MM.1S (cell line): ENCODE results near the gene ACLY.

Source experiments
- DNase-seq: peaks from one replicate; pipeline ENCODE4 v3.0.0-alpha.2; 2015
- H2AFZ ChIP-seq: fragments of 300-600 bp; sonication (generic); 2 replicates; pipeline ENCODE4 v1.6.0; 2016; ENCODE audit warnings: antibody characterized with exemption, low read length
- H3F3A ChIP-seq: fragments of 300-600 bp; sonication (generic); 2 replicates; pipeline ENCODE4 v1.6.1; 2016; ENCODE audit warnings: mild to moderate bottlenecking, antibody characterized with exemption, low read length, moderate library complexity, mixed read lengths; ENCODE audit not compliant: insufficient read depth
- H3K27ac ChIP-seq: fragments of 300-600 bp; sonication (generic); 2 replicates; pipeline ENCODE4 v1.5.1; 2016; ENCODE audit warnings: mild to moderate bottlenecking, low read length
- H3K27me3 ChIP-seq: fragments of 300-600 bp; sonication (generic); replicated peaks from 2 replicates; pipeline ENCODE4 v1.6.0; 2016; ENCODE audit warnings: low read length; ENCODE audit not compliant: insufficient read depth
- H3K36me3 ChIP-seq: fragments of 300-600 bp; sonication (generic); replicated peaks from 2 replicates; pipeline ENCODE4 v1.6.1; 2016; ENCODE audit warnings: mild to moderate bottlenecking, low read length, mixed read lengths; ENCODE audit not compliant: insufficient read depth
- H3K4me1 ChIP-seq: fragments of 300-600 bp; sonication (generic); 2 replicates; pipeline ENCODE4 v1.6.1; 2016; ENCODE audit warnings: low read length, mixed read lengths
- H3K4me2 ChIP-seq: fragments of 300-600 bp; sonication (generic); 2 replicates; pipeline ENCODE4 v1.6.0; 2016; ENCODE audit warnings: low read depth, low read length
- H3K4me3 ChIP-seq: fragments of 300-600 bp; sonication (generic); 2 replicates; pipeline ENCODE4 v1.5.1; 2016; ENCODE audit warnings: low read length, mixed read lengths
- H3K79me2 ChIP-seq: fragments of 300-600 bp; sonication (generic); 2 replicates; pipeline ENCODE4 v1.6.1; 2016; ENCODE audit warnings: mixed run types, low read length, mixed read lengths
- H3K9ac ChIP-seq: fragments of 300-600 bp; sonication (generic); 2 replicates; pipeline ENCODE4 v1.6.1; 2016; ENCODE audit warnings: low read length, mixed read lengths
- H3K9me2 ChIP-seq: fragments of 300-600 bp; sonication (generic); replicated peaks from 2 replicates; pipeline ENCODE4 v1.6.1; 2016; ENCODE audit warnings: mild to moderate bottlenecking, low read length, mixed read lengths; ENCODE audit not compliant: insufficient read depth
- H3K9me3 ChIP-seq: fragments of 300-600 bp; sonication (generic); replicated peaks from 2 replicates; pipeline ENCODE4 v1.6.1; 2016; ENCODE audit warnings: mild to moderate bottlenecking, low read length, mixed read lengths; ENCODE audit not compliant: insufficient read depth
- H4K20me1 ChIP-seq: fragments of 300-600 bp; sonication (generic); 2 replicates; pipeline ENCODE4 v1.6.1; 2016; ENCODE audit warnings: mild to moderate bottlenecking, low read length, moderate library complexity, mixed read lengths; ENCODE audit not compliant: insufficient read depth
- EZH2 ChIP-seq: fragments of 300-600 bp; sonication (generic); optimal IDR thresholded peaks from 2 replicates; pipeline ENCODE3; 2017; ENCODE audit warnings: low read depth, mild to moderate bottlenecking, antibody characterized with exemption, low read length, mixed read lengths
- EZH2phosphoT487 ChIP-seq: fragments of 300-600 bp; sonication (generic); IDR thresholded peaks from 2 replicates; pipeline ENCODE4 v1.6.1; 2018; ENCODE audit warnings: antibody characterized with exemption, low read length
- TF ChIP-seq, protein P1 (sequence below): fragments of 300-600 bp; sonication (generic); IDR thresholded peaks from 2 replicates; pipeline ENCODE4 v1.5.1; 2016; ENCODE audit warnings: antibody characterized with exemption, low read length, mixed read lengths

The ACLY gene

DNA sequence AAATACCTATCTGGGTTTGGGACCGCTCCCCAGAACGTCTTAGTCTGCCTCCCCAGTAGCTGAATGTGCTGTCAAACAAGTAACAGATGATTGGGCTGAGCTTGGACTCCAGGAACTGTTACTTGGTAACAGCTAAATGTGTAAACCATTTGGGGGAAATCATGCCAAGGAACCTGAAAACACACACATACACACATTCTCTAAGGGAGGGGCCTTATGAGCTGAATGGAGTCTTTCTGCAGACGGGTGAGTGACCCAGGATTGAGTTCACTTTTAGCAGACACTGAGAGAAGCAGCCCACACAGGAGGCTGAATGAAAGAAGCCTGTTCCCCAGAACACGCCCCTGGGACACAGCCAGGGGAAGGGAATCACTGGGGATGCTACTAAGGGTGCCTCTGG lies 1.6 kb downstream of the ACLY start:
- no peak overlapping the region for H3K27ac ChIP-seq
- no peaks in the 10 kb centered on the region for H3K9me3 ChIP-seq
- no peak for DNase-seq
- peaks cover 12% of the 10 kb centered on the region; the same call in 1 of the 2 replicates for H3K4me1 ChIP-seq
- H3K27me3 ChIP-seq = no peaks in the 10 kb centered on the region
- H3K9ac ChIP-seq = peak overlapping the region; percentile 90; the same call in 1 of the 2 replicates
- TF ChIP-seq, protein P1, sequence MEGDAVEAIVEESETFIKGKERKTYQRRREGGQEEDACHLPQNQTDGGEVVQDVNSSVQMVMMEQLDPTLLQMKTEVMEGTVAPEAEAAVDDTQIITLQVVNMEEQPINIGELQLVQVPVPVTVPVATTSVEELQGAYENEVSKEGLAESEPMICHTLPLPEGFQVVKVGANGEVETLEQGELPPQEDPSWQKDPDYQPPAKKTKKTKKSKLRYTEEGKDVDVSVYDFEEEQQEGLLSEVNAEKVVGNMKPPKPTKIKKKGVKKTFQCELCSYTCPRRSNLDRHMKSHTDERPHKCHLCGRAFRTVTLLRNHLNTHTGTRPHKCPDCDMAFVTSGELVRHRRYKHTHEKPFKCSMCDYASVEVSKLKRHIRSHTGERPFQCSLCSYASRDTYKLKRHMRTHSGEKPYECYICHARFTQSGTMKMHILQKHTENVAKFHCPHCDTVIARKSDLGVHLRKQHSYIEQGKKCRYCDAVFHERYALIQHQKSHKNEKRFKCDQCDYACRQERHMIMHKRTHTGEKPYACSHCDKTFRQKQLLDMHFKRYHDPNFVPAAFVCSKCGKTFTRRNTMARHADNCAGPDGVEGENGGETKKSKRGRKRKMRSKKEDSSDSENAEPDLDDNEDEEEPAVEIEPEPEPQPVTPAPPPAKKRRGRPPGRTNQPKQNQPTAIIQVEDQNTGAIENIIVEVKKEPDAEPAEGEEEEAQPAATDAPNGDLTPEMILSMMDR = no peak
- TF ChIP-seq EZH2 (no peak), EZH2phosphoT487 (no peak)
- H3K4me2 ChIP-seq = peak overlapping the region; percentile 83; the same call in 1 of the 2 replicates
- H4K20me1 ChIP-seq = 0 out of 2 replicates have a peak, but pooled peaks cover 5% of the 10 kb centered on the region
- peaks cover 66% of the 10 kb centered on the region for H3K79me2 ChIP-seq
- no peaks in the 10 kb centered on the region for H3K9me2 ChIP-seq
- no peaks in the 10 kb centered on the region for H3F3A ChIP-seq
- H3K36me3 ChIP-seq = peaks cover 7% of the 10 kb centered on the region; the same call in 1 of the 2 replicates
- H2AFZ ChIP-seq = no peak overlapping the region
- peak overlapping the region; percentile 98; the same call in 1 of the 2 replicates for H3K4me3 ChIP-seq

DNA sequence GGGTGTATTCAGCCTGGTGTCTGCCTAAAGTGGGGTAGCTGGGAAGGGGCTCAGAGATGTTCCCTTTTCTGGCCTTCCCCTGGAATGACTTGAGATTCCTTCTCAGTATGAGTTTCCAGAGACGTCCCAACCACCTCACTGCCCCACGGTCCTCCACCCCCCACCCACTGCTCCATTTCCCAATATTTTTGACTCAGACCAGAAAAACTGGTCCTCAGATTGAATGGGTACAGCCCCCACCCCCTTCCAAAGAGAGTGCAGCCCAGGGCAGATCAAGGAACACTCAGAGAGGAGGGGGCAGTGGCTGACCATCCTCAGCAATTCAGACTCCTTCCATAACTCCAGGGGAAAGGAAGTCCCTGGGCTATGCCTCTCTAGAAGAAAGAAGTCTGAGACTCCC lies 3.2 kb downstream of the ACLY start:
- no peak overlapping the region for H3K4me2 ChIP-seq
- peaks cover 12% of the 10 kb centered on the region; the same call in 1 of the 2 replicates for H3K4me1 ChIP-seq

DNA sequence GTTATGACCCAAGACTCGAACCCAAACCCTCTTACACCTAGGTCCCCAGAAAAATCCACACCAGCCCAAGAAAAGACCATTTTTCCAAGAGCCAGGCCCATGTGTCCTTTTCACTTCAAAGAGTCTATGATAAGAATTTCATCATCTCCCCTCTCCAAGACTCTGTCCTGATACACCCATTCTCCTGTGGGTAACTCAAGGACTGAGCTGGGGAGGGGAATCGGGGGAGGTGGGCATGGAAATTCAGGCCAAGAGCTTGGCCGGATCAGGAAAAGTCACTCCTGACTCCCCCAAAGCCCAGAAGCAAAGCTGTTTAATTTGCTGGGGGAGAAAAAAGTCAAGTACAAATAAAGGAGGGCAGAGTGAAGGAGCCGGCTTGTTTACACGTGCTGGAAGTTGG lies 3.7 kb downstream of the ACLY start:
- no peaks in the 10 kb centered on the region for H3K27me3 ChIP-seq
- H3K4me3 ChIP-seq = no peak overlapping the region
- H3K4me1 ChIP-seq = peaks cover 12% of the 10 kb centered on the region; the same call in 1 of the 2 replicates
- H3K4me2 ChIP-seq = no peak overlapping the region
- no peaks in the 10 kb centered on the region for H3F3A ChIP-seq
- peaks cover 15% of the 10 kb centered on the region for H3K36me3 ChIP-seq
- no peaks in the 10 kb centered on the region for H3K9me3 ChIP-seq
- H3K27ac ChIP-seq = no peak overlapping the region
- peaks cover 72% of the 10 kb centered on the region for H3K79me2 ChIP-seq
- no peak overlapping the region for H3K9ac ChIP-seq
- no peak overlapping the region for H2AFZ ChIP-seq
- DNase-seq = no peak
- H4K20me1 ChIP-seq = 0 out of 2 replicates have a peak, but pooled peaks cover 5% of the 10 kb centered on the region
- H3K9me2 ChIP-seq = no peaks in the 10 kb centered on the region
- TF ChIP-seq, protein P1 = no peak
- TF ChIP-seq EZH2 (no peak), EZH2phosphoT487 (no peak)

More for the DNA sequence above, 3.2 kb downstream of the ACLY start:
- 0 out of 2 replicates have a peak, but pooled peaks cover 5% of the 10 kb centered on the region for H4K20me1 ChIP-seq
- no peaks in the 10 kb centered on the region for H3F3A ChIP-seq
- H3K27me3 ChIP-seq = no peaks in the 10 kb centered on the region
- TF ChIP-seq, protein P1 = no peak
- no peak for TF ChIP-seq EZH2
- TF ChIP-seq EZH2phosphoT487 = no peak
- no peak overlapping the region for H3K27ac ChIP-seq
- H3K9ac ChIP-seq = no peak overlapping the region
- H3K79me2 ChIP-seq = peaks cover 72% of the 10 kb centered on the region
- no peak overlapping the region for H2AFZ ChIP-seq
- no peaks in the 10 kb centered on the region for H3K9me2 ChIP-seq
- H3K4me3 ChIP-seq = no peak overlapping the region
- DNase-seq = no peak
- no peaks in the 10 kb centered on the region for H3K9me3 ChIP-seq
- H3K36me3 ChIP-seq = peaks cover 15% of the 10 kb centered on the region
